B cell (primary cell): ENCODE measurements around the gene PTCRA. TPM values are rescaled to one million over a fixed set of nuclear protein-coding genes. Genes with fewer than 3 reads are reported as not detected.
"Not testable (repeated sequence)": the region's sequence is repeated elsewhere in the genome, so short reads cannot be mapped to it uniquely, and the experiment has no call there.

Source experiments
- ATAC-seq: fragments of 200-7000 bp; cut with Tn5 transposase; one replicate; pipeline ENCODE4 v1.10.0; 2021; ENCODE audit warnings: low read depth, mild to moderate bottlenecking, moderate number of reproducible peaks, moderate library complexity
- CTCF ChIA-PET: fragments of 350-600 bp; sonication (Branson Sonifier 250); formaldehyde crosslinking; loops from one replicate; lab custom pipeline; 2021; ENCODE audit warnings: antibody characterized with exemption, inconsistent platforms; lab: Charles Lee
- POLR2A ChIA-PET: fragments of 350-600 bp; sonication (Branson Sonifier 250); formaldehyde crosslinking; loops from one replicate; lab custom pipeline; 2021; ENCODE audit warnings: antibody characterized with exemption; lab: Charles Lee
- DNase-seq: peaks from one replicate; pipeline ENCODE4 v3.0.0; 2013
- H2AFZ ChIP-seq: 2 replicates; pipeline ENCODE4 v1.6.1; 2012; ENCODE audit warnings: mild to moderate bottlenecking, low read depth, low read length; ENCODE audit not compliant: insufficient read depth, poor library complexity, severe bottlenecking
- H3K27ac ChIP-seq, 2 donors: 1 replicate in 1 of 2; 2 replicates in 1 of 2; pipeline ENCODE4 v1.5.1; 2012 to 2013; ENCODE audit warnings: low read length in 2 of 2, mild to moderate bottlenecking in 2 of 2, moderate library complexity in 1 of 2
- H3K27me3 ChIP-seq, 4 experiments: fragments of 200-600 bp in 1 of 4; sonication (generic) in 1 of 4; replicated peaks in 1 of 4; 1 replicate in 2 of 4; 2 replicates in 2 of 4; pipeline versions ENCODE4 v1.6.1 to v1.7.0; 2013 to 2016; ENCODE audit warnings: low read length in 3 of 4, mild to moderate bottlenecking in 2 of 4, mixed read lengths in 1 of 4, moderate library complexity in 1 of 4; ENCODE audit not compliant: insufficient read depth in 4 of 4, control insufficient read depth in 3 of 4; ENCODE audit errors: control extremely low read depth in 1 of 4
- H3K36me3 ChIP-seq, 2 experiments: replicated peaks in 1 of 2; 1 replicate in 1 of 2; 2 replicates in 1 of 2; pipeline versions ENCODE4 v1.6.1 to v1.7.1; 2013; ENCODE audit warnings: low read length in 1 of 2; ENCODE audit not compliant: insufficient read depth in 2 of 2, control insufficient read depth in 1 of 2; ENCODE audit errors: control extremely low read depth in 1 of 2, extremely low read depth in 1 of 2
- H3K4me1 ChIP-seq, 2 donors: fragments of 200-600 bp in 1 of 2; sonication (generic) in 1 of 2; 1 replicate in 1 of 2; 2 replicates in 1 of 2; pipeline versions ENCODE4 v1.5.1 to v1.6.1; 2013 to 2017; ENCODE audit warnings: low read length in 2 of 2; ENCODE audit not compliant: control insufficient read depth in 2 of 2, insufficient read depth in 2 of 2
- H3K4me2 ChIP-seq: replicated peaks from 2 replicates; pipeline ENCODE3; 2012; ENCODE audit warnings: mild to moderate bottlenecking, low read depth, low read length; ENCODE audit not compliant: poor library complexity, severe bottlenecking
- H3K4me3 ChIP-seq, 5 experiments: fragments of 200-600 bp in 1 of 5; sonication (generic) in 1 of 5; 1 replicate in 3 of 5; 2 replicates in 2 of 5; pipeline versions ENCODE4 v1.5.1 to v1.7.0; 2011 to 2016; ENCODE audit warnings: low read length in 4 of 5, mild to moderate bottlenecking in 4 of 5, low read depth in 2 of 5, control low read depth in 1 of 5, moderate library complexity in 1 of 5; ENCODE audit not compliant: insufficient read depth in 1 of 5; ENCODE audit errors: control extremely low read depth in 1 of 5, extremely low read depth in 1 of 5
- H3K79me2 ChIP-seq: fragments of 200-600 bp; sonication (generic); one replicate; pipeline ENCODE4 v1.6.0; 2016; ENCODE audit warnings: low read length; ENCODE audit not compliant: control insufficient read depth, insufficient read depth
- H3K9ac ChIP-seq: fragments of 200-600 bp; sonication (generic); 2 replicates; pipeline ENCODE4 v1.6.1; 2017; ENCODE audit warnings: mild to moderate bottlenecking, low read length, moderate library complexity
- H3K9me3 ChIP-seq, 3 donors: one replicate each; pipeline versions ENCODE4 v1.6.1 to v1.7.1; 2013; ENCODE audit warnings: low read length in 2 of 3; ENCODE audit not compliant: control insufficient read depth in 2 of 3, insufficient read depth in 1 of 3; ENCODE audit errors: control extremely low read depth in 1 of 3
- H4K20me1 ChIP-seq: 2 replicates; pipeline ENCODE4 v1.6.0; 2012; ENCODE audit warnings: mild to moderate bottlenecking, low read length; ENCODE audit not compliant: insufficient read depth, control insufficient read depth, poor library complexity, severe bottlenecking
- H3K27ac Mint-ChIP-seq: one replicate; pipeline ENCODE4 v1.8.0; 2021; ENCODE audit warnings: mixed read lengths
- H3K27me3 Mint-ChIP-seq: one replicate; pipeline ENCODE4 v1.8.0; 2021; ENCODE audit warnings: mixed read lengths
- H3K4me1 Mint-ChIP-seq: one replicate; pipeline ENCODE4 v1.8.0; 2021; ENCODE audit warnings: mixed read lengths
- H3K4me3 Mint-ChIP-seq: one replicate; pipeline ENCODE4 v1.8.0; 2021; ENCODE audit warnings: mixed read lengths
- H3K9me3 Mint-ChIP-seq: one replicate; pipeline ENCODE4 v1.8.0; 2022; ENCODE audit warnings: mixed read lengths; ENCODE audit not compliant: insufficient read depth
- EZH2 ChIP-seq: IDR thresholded peaks from 2 replicates; pipeline ENCODE4 v1.6.1; 2012; ENCODE audit warnings: borderline replicate concordance, low read depth, mild to moderate bottlenecking, moderate library complexity, low read length; ENCODE audit not compliant: insufficient read depth, poor library complexity, severe bottlenecking
- WGBS: methylation state at CpG from one replicate; pipeline ENCODE4 v1.1.5; 2013; ENCODE audit warnings: missing lambda C conversion rate; ENCODE audit not compliant: insufficient coverage; 5-methylcytosine and 5-hydroxymethylcytosine counted together
- intact Hi-C: fragments of 100-400 bp; cut with micrococcal nuclease; formaldehyde crosslinking; loops from one replicate; pipeline ENCODE4 v1.10.0; 2022
- polyA plus RNA-seq: library from polyadenylated mRNA; depleted of rRNA; stranded (reverse); fragments of >200 nt; gene quantifications from 2 replicates; pipeline ENCODE4 v1.2.3, GENCODE V29; 2012
- total RNA-seq, 2 donors: library from RNA; stranded (reverse); fragments of 120-200 nt in 1 of 2; gene quantifications; 1 replicate in 1 of 2; 2 replicates in 1 of 2; pipeline versions ENCODE4 v1.2.3 to v1.2.4, GENCODE V29; 2013 to 2022
- TF ChIP-seq, protein P1 (sequence below): fragments of 200-600 bp; IDR thresholded peaks from one replicate; pipeline ENCODE4 v1.8.0; 2022; ENCODE audit warnings: antibody characterized with exemption, mild to moderate bottlenecking

PTCRA gene
- total and polyA plus RNA-seq, 2 donors (not counting 1 experiment from before 2014, with no cell fraction given), result not detected

DNA sequence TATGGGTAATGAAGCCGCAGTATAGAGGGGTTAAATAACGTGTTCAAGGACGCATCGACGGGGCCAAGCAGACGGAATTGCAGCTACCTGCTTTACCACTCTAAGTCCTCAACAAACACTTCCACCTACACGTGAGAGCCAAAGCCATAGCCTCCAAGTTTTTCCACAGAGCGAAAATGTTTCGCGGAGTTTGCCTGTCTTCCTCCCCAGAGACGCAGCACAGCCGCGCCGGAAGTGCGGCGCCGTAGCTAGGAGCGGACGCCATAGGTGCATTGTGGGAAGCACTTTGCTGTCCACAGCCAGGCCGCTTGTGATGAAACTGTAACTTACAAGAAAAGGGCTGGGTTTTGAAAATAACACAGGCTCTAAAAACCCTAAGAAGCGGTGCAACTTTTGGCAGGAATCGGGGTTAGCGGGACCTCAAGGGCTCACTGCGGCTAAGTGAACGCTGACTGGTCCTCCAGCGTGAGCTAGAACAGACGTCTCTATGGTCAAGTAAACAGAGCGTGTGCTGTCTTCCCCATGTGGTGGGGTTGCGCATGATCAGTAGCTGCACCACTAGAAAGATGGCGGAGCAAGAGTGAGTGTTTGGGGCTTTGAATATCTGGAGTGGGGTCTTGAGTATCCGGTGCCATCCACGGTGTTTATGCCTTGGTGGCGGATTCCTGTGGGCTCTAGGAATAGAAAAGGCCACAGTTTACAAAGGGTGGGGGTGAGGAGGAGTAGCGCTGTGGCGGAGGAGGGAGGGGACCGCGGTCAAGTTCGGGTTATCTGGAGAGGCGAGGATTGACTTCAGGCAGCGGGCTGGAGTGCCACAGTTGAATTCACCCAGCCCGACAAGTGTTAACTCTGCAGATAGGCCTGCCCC is 36.2 kb upstream of the PTCRA start, which contains the start of gene RPL7L1:
TSS of gene RPL7L1 (plus strand) at position 245 of the 868 bp plus-strand sequence. CDS start at position 540, 295 bp downstream.
- peaks cover 7% of the 10 kb centered on the region for H4K20me1 ChIP-seq
- H3K27me3 ChIP-seq, result no peaks in the 10 kb centered on the region
- peak; percentile 93 for DNase-seq
- peak within 1 kb of the TSS; percentile 97 for H3K4me2 ChIP-seq
- peak within 1 kb of the TSS; percentile 85 to 87 for H3K27ac ChIP-seq
- ChIA-PET CTCF (interaction anchor here (0.6 to 7.2 kb wide), 16 partner anchors 12 to 315 kb away, joined by 3 to 68 read pairs (median 7); partner anchors contain the start of genes BICRAL, TBCC and UBR2), POLR2A (interaction anchor here (0.5 to 2.4 kb wide), 15 partner anchors 10 to 1560 kb away, joined by 3 to 45 read pairs (median 5); partner anchors contain the start of genes BICRAL, CNPY3, PEX6 and PPP2R5D)
- peaks cover 21% of the 10 kb centered on the region for H3K4me1 Mint-ChIP-seq
- H3K79me2 ChIP-seq, result peaks cover 28% of the 10 kb centered on the region
- peak within 1 kb of the TSS; percentile 98 for H2AFZ ChIP-seq
- peak within 1 kb of the TSS; percentile 100 for H3K9ac ChIP-seq
- peak within 1 kb of the TSS; percentile 76 to 99 (median 90) for H3K4me3 ChIP-seq
- H3K27me3 Mint-ChIP-seq, result no peaks in the 10 kb centered on the region
- H3K4me3 Mint-ChIP-seq, result peak within 1 kb of the TSS; percentile 96
- no peaks in the 10 kb centered on the region for H3K9me3 Mint-ChIP-seq
- peak; percentile 95 for ATAC-seq
- intact Hi-C loops, result loop anchor here (1.0 to 10.0 kb wide), 9 partner anchors 11 to 1093 kb away; partner anchors contain the start of genes BICRAL, CNPY3, MRPS10 and TBCC
- peaks cover 9 to 25% of the 10 kb centered on the region in 2 experiments for H3K36me3 ChIP-seq
- WGBS, result 0% methylated on average over 34 of the region's 41 CpGs
- H3K27ac Mint-ChIP-seq, result peak within 1 kb of the TSS; percentile 97
- no peaks in the 10 kb centered on the region for H3K9me3 ChIP-seq
- H3K4me1 ChIP-seq, result peaks cover 8 to 18% of the 10 kb centered on the region in 2 donors
- TF ChIP-seq, protein P1, sequence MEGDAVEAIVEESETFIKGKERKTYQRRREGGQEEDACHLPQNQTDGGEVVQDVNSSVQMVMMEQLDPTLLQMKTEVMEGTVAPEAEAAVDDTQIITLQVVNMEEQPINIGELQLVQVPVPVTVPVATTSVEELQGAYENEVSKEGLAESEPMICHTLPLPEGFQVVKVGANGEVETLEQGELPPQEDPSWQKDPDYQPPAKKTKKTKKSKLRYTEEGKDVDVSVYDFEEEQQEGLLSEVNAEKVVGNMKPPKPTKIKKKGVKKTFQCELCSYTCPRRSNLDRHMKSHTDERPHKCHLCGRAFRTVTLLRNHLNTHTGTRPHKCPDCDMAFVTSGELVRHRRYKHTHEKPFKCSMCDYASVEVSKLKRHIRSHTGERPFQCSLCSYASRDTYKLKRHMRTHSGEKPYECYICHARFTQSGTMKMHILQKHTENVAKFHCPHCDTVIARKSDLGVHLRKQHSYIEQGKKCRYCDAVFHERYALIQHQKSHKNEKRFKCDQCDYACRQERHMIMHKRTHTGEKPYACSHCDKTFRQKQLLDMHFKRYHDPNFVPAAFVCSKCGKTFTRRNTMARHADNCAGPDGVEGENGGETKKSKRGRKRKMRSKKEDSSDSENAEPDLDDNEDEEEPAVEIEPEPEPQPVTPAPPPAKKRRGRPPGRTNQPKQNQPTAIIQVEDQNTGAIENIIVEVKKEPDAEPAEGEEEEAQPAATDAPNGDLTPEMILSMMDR, result no peak
- TF ChIP-seq EZH2, result no peak

DNA sequence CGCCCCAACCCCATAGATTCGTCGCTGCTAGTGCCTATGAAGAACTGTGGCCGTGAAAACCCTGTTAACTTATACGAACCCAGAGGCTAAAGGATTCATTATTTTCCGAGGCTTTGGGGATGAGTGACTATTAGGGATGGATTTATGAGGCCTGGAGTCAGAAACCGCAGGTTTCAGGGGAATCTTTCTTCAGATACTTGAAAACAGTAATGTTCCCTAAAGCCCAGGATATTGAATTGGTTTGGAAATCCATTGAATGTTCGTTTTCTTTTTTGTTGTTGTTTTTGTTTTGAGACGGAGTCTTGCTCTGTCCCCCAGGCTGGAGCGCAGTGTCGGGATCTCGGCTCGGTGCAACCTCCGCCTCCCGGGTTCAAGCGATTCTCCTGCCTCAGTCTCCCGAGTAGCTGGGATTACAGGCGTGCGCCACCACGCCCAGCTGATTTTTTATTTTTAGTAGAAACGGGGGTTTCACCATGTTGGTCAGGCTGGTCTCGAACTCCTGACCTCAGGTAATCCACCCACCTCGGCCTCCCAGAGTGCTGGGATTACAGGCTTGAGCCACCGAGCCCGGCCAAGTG is 35.5 kb upstream of the PTCRA start:
- H3K9me3 ChIP-seq, H3K27me3 ChIP-seq, intact Hi-C loops, DNase-seq, H3K27me3 Mint-ChIP-seq, H3K9me3 Mint-ChIP-seq, ATAC-seq, H4K20me1 ChIP-seq: not testable (repeated sequence)
- Mint-ChIP-seq H3K4me1 (peaks cover 21% of the 10 kb centered on the region), H3K4me3 (peak overlapping the region; percentile 96), H3K27ac (peak overlapping the region; percentile 97)
- Histone ChIP-seq H3K27ac (peak overlapping the region; percentile 85 to 87), H3K4me3 (peak overlapping the region; percentile 76 to 99 (median 90)), H3K9ac (peak overlapping the region; percentile 100), H3K36me3 (peaks cover 9 to 30% of the 10 kb centered on the region in 2 experiments), H2AFZ (peak overlapping the region; percentile 98), H3K79me2 (peaks cover 28% of the 10 kb centered on the region), H3K4me2 (peak overlapping the region; percentile 97), H3K4me1 (peaks cover 8 to 18% of the 10 kb centered on the region in 2 donors)
- ChIA-PET POLR2A (interaction anchor here (0.9 to 2.4 kb wide), 11 partner anchors 9 to 311 kb away, joined by 3 to 45 read pairs (median 6); partner anchors contain the start of genes BICRAL, CNPY3, PEX6 and PPP2R5D), CTCF (interaction anchor here (0.6 to 7.2 kb wide), 14 partner anchors 11 to 316 kb away, joined by 3 to 68 read pairs (median 6); partner anchors contain the start of genes BICRAL, TBCC and UBR2)
- 7% methylated on average over 19 of the region's 25 CpGs for WGBS

DNA sequence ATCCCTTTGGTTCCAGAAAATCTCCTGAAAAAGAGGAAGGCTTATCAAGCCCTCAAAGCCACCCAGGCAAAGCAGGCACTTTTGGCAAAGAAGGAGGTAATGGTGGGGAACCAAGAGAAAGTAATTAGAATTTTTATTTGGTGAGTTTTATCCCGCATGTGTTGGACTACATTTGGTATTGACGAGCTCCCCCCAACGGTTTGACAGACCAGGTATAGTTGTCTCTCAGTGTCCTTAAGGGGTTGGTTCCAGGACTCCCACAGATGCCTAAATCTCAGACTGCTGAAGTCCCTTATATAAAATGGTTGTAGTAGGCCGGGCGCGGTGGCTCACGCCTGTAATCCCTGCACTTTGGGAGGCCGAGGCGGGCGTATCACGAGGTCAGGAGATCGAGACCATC is 35.0 kb upstream of the PTCRA start:
- H3K9ac ChIP-seq, result peak overlapping the region; percentile 100
- ATAC-seq, H3K27me3 Mint-ChIP-seq, H4K20me1 ChIP-seq, DNase-seq, intact Hi-C loops, H3K9me3 ChIP-seq, H2AFZ ChIP-seq, H3K27me3 ChIP-seq, H3K9me3 Mint-ChIP-seq: not testable (repeated sequence)
- peaks cover 29% of the 10 kb centered on the region for H3K79me2 ChIP-seq
- POLR2A ChIA-PET, result interaction anchor here (2.2 kb wide), 1 partner anchor 48 kb away, joined by 19 read pairs; the partner anchor contains the start of gene CNPY3
- WGBS, result 75% methylated on average over 9 of the region's 12 CpGs
- Mint-ChIP-seq H3K4me1 (peaks cover 21% of the 10 kb centered on the region), H3K27ac (peak overlapping the region; percentile 97), H3K4me3 (peak overlapping the region; percentile 96)
- CTCF ChIA-PET, result interaction anchor here (0.6 to 7.2 kb wide), 6 partner anchors 10 to 485 kb away, joined by 3 to 68 read pairs (median 6); a partner anchor contains a TSS
- H3K4me2 ChIP-seq, result peak overlapping the region; percentile 97
- H3K36me3 ChIP-seq, result peaks cover 11 to 35% of the 10 kb centered on the region in 2 experiments
- peak overlapping the region; percentile 25 to 85 for H3K27ac ChIP-seq
- H3K4me1 ChIP-seq, result peaks cover 8 to 18% of the 10 kb centered on the region in 2 donors
- peak overlapping the region in 4 of 5 experiments; percentile 79 to 99 (median 94) for H3K4me3 ChIP-seq
